GM12891 (cell line): Measurements from ENCODE around the gene ZNF407.

Experiments
- POLR2A ChIP-seq: IDR thresholded peaks from 2 replicates; pipeline ENCODE4 v1.6.1; 2011; ENCODE audit warnings: low read depth, low read length, control low read depth
- POLR2AphosphoS5 ChIP-seq: IDR thresholded peaks from 2 replicates; pipeline ENCODE4 v1.6.1; 2011; ENCODE audit warnings: low read depth, low read length, control low read depth
- TAF1 ChIP-seq: IDR thresholded peaks from 2 replicates; pipeline ENCODE4 v1.6.1; 2011; ENCODE audit warnings: low read depth, low read length, control low read depth

- TF ChIP-seq POLR2A = no peak
- TF ChIP-seq POLR2AphosphoS5 = no peak
- no peak for TF ChIP-seq TAF1
Observed at GRCh38 chr18:74698881-74699280, 101.2 kb downstream of the ZNF407 start.
